GM19099 (cell line): ENCODE results near the gene SEC14L1.

ENCODE experiments used
- POLR2A ChIP-seq: IDR thresholded peaks from 3 replicates; pipeline ENCODE4 v1.6.1; 2011; ENCODE audit warnings: low read depth; ENCODE audit not compliant: insufficient read length; ENCODE audit errors: extremely low read depth

SEC14L1 gene

GRCh38 chr17:77140878-77141767 lies at the start of gene SEC14L1:
Gene SEC14L1 (plus strand): TSS chr17:77140969. CDS start chr17:77143597, 2,628 bp downstream.
- no peak for TF ChIP-seq POLR2A

- no peak for TF ChIP-seq POLR2A
These were observed 48.7 kb upstream of the SEC14L1 start for GRCh38 chr17:77092025-77092424.

- no peak for TF ChIP-seq POLR2A
These were observed 45.3 kb upstream of the SEC14L1 start for GRCh38 chr17:77095461-77095860.

GRCh38 chr17:77096570-77097214 lies 44.1 kb upstream of the SEC14L1 start:
- TF ChIP-seq POLR2A = no peak

GRCh38 chr17:77097631-77098180 lies 43.1 kb upstream of the SEC14L1 start:
- no peak for TF ChIP-seq POLR2A

- no peak for TF ChIP-seq POLR2A
These were observed 41.8 kb upstream of the SEC14L1 start for GRCh38 chr17:77098884-77099545.

GRCh38 chr17:77099997-77100396 lies 40.8 kb upstream of the SEC14L1 start:
- TF ChIP-seq POLR2A = no peak

GRCh38 chr17:77101521-77102410 lies 39.0 kb upstream of the SEC14L1 start:
- no peak for TF ChIP-seq POLR2A

- no peak for TF ChIP-seq POLR2A
These were observed 35.1 kb upstream of the SEC14L1 start for GRCh38 chr17:77105706-77106105.

GRCh38 chr17:77106874-77107358 lies 33.9 kb upstream of the SEC14L1 start:
- no peak for TF ChIP-seq POLR2A

GRCh38 chr17:77107506-77108433 lies 33.0 kb upstream of the SEC14L1 start:
- no peak for TF ChIP-seq POLR2A

GRCh38 chr17:77109159-77109759 lies 31.5 kb upstream of the SEC14L1 start:
- TF ChIP-seq POLR2A = no peak

GRCh38 chr17:77109764-77110359 lies 30.9 kb upstream of the SEC14L1 start:
- TF ChIP-seq POLR2A = no peak

- no peak for TF ChIP-seq POLR2A
These were observed 28.9 kb upstream of the SEC14L1 start for GRCh38 chr17:77111934-77112296.
